GM13976 (cell line): ENCODE data around the gene L3MBTL4.
A peak's percentile ranks its signal among the peaks of the same experiment; 100 is the strongest.

Experiments
- DNase-seq: peaks from one replicate; pipeline ENCODE4 v3.0.0; 2012; ENCODE audit warnings: low spot score
- in situ Hi-C: fragments of 300-500 bp; cut with MboI; formaldehyde crosslinking; loops from one replicate; pipeline ENCODE4 v1.12.0; 2022; ENCODE audit warnings: low sequenced_read_pairs, mixed read lengths, inconsistent platforms; ENCODE audit not compliant: unreplicated experiment
- TF ChIP-seq, protein P1 (sequence below): IDR thresholded peaks from 2 replicates; pipeline ENCODE4 v1.5.1; 2012; ENCODE audit warnings: borderline replicate concordance, mild to moderate bottlenecking; ENCODE audit not compliant: insufficient read depth; ENCODE audit errors: extremely low read depth, missing control alignments, control extremely low read depth

The L3MBTL4 gene

DNA sequence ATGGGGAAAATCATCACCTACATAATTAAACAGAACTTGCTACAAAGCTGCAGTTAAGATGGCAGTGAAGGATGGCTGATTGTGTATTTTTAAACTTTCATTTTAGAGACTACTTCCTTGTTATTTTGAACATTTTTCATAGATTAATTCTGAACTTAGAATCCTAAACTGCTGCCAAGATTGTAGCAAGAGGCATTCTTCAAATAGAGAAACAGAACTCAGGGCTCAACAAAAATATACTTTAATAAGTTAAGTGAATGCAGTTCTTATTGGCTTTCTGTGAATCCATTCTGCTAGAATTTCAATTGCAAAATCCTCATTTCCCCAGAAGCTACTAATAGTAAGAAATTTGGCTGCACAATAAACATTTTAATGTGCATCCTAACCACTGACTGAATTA, 160.3 kb downstream of the L3MBTL4 start:
- TF ChIP-seq, protein P1, sequence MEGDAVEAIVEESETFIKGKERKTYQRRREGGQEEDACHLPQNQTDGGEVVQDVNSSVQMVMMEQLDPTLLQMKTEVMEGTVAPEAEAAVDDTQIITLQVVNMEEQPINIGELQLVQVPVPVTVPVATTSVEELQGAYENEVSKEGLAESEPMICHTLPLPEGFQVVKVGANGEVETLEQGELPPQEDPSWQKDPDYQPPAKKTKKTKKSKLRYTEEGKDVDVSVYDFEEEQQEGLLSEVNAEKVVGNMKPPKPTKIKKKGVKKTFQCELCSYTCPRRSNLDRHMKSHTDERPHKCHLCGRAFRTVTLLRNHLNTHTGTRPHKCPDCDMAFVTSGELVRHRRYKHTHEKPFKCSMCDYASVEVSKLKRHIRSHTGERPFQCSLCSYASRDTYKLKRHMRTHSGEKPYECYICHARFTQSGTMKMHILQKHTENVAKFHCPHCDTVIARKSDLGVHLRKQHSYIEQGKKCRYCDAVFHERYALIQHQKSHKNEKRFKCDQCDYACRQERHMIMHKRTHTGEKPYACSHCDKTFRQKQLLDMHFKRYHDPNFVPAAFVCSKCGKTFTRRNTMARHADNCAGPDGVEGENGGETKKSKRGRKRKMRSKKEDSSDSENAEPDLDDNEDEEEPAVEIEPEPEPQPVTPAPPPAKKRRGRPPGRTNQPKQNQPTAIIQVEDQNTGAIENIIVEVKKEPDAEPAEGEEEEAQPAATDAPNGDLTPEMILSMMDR: no peak
- no peak for DNase-seq
- in situ Hi-C loops: no loop called here

- TF ChIP-seq, protein P1: no peak
- DNase-seq: no peak
- in situ Hi-C loops: no loop called here
Measured at GRCh38 chr18:6251084-6251483, 163.6 kb downstream of the L3MBTL4 start.

DNA sequence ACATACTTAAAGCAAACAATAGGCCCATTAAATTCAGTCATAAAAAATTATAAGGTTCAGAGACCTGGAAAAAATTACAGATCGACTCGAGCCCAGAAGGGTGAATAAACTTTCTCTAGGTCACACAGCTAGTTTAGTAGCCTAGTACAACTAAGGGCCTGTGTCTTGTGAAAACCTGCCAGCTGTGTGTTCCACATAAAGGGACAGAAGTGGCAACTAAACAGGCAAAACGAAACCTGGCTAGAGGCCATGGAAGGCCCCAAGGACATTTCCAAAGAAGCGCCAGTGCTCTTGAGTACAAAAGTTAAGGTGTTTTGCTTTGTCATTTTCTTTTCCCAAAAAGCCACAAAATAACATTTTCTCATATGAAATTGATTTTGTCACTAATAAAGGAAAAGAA, 164.9 kb downstream of the L3MBTL4 start:
- in situ Hi-C loops: no loop called here
- TF ChIP-seq, protein P1: no peak
- no peak for DNase-seq

DNA sequence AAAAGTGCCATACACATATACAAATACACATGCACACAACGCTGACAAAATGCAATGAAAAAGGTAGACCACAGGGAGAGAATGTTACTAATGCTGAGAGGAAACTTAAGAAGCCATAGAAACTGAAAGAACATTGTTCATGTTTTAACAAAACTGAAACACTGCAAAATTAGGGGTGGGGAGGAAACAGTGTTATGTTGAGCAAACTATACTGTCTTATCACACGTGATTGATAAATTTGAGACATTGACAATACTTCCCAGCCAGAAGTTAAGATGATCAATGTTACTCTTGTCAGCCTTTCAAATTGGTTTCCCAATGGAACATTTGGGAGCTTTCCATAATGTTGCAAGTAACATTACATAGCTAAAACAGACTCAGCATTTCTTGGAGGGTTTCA, 165.5 kb downstream of the L3MBTL4 start:
- in situ Hi-C loops: no loop called here
- TF ChIP-seq, protein P1: no peak
- DNase-seq: peak; percentile 69

DNA sequence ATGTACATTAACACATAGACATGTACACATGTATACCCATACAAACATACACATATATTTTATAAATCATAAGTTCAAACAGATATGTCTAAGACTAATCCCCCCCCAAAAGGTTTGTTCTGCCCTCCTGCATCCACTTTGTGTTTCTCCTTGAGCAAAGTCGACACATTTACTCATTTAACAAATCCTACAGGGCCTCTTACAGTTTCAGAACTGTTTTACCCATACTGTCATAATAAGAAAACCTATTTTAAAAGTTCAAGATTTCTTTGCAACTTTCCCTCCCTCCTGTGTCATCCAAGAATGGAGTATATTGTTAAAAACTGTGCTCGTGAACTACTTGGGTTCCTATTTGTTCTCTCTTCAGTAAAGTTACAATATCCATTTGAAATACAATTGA, 166.7 kb downstream of the L3MBTL4 start:
- DNase-seq: no peak
- in situ Hi-C loops: no loop called here
- TF ChIP-seq, protein P1: no peak

- TF ChIP-seq, protein P1: no peak
- no peak for DNase-seq
- in situ Hi-C loops: no loop called here
Measured at GRCh38 chr18:6242004-6242403, 172.7 kb downstream of the L3MBTL4 start.

GRCh38 chr18:6239716-6240115, 175.0 kb downstream of the L3MBTL4 start:
- in situ Hi-C loops: no loop called here
- TF ChIP-seq, protein P1: no peak
- DNase-seq: no peak
